ENCODE results near the gene TRIM14. TPM values are rescaled to one million over a fixed set of nuclear protein-coding genes. Genes with fewer than 3 reads are reported as not detected.

The TRIM14 gene
- total RNA-seq, 1 experiment from 2014 or later, result 34.5 TPM

GRCh38 chr9:98148486-98148885 lies 29.5 kb upstream of the TRIM14 start:
- no peak for DNase-seq

GRCh38 chr9:98147582-98147981 lies 28.6 kb upstream of the TRIM14 start:
- DNase-seq, result no peak
- Mint-ChIP-seq H3K9me3 (ENCODE audit: unreplicated experiment) (no peaks in the 10 kb centered on the region), H3K4me3 (ENCODE audit: unreplicated experiment) (no peak overlapping the region), H3K36me3 (ENCODE audit: insufficient read depth, unreplicated experiment) (peaks cover 14% of the 10 kb centered on the region), H3K27ac (ENCODE audit: unreplicated experiment) (no peak overlapping the region), H3K4me1 (ENCODE audit: low read depth, unreplicated experiment) (peaks cover 25% of the 10 kb centered on the region), H3K27me3 (ENCODE audit: insufficient read depth, unreplicated experiment) (no peaks in the 10 kb centered on the region)
- BruUV-seq (replicated peaks), result no TSS peak
- intact Hi-C loops (cut with micrococcal nuclease; ENCODE audit: unreplicated experiment), result loop anchor here (2.0 kb wide), 1 partner anchor 29 kb away; no protein-coding TSS in a partner anchor
- Histone ChIP-seq H3K4me3 (ENCODE audit: low read depth, low read length) (no peak overlapping the region), H3K4me1 (peaks cover 33% of the 10 kb centered on the region), H3K36me3 (ENCODE audit: control insufficient read depth, insufficient read depth, low read length) (no peaks in the 10 kb centered on the region; the same call in 1 of the 2 replicates), H3K27me3 (replicated peaks; ENCODE audit: control insufficient read depth, insufficient read depth, low read length) (no peaks in the 10 kb centered on the region), H3K9me3 (no peaks in the 10 kb centered on the region)
- ChIA-PET CTCF (no interaction called here), POLR2A (no interaction called here)
- TF ChIP-seq, protein P1, sequence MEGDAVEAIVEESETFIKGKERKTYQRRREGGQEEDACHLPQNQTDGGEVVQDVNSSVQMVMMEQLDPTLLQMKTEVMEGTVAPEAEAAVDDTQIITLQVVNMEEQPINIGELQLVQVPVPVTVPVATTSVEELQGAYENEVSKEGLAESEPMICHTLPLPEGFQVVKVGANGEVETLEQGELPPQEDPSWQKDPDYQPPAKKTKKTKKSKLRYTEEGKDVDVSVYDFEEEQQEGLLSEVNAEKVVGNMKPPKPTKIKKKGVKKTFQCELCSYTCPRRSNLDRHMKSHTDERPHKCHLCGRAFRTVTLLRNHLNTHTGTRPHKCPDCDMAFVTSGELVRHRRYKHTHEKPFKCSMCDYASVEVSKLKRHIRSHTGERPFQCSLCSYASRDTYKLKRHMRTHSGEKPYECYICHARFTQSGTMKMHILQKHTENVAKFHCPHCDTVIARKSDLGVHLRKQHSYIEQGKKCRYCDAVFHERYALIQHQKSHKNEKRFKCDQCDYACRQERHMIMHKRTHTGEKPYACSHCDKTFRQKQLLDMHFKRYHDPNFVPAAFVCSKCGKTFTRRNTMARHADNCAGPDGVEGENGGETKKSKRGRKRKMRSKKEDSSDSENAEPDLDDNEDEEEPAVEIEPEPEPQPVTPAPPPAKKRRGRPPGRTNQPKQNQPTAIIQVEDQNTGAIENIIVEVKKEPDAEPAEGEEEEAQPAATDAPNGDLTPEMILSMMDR (IDR thresholded peaks at IDR 0.05; ENCODE audit: insufficient read depth in 1 of 2, low read depth in 1 of 2, low read length in 1 of 2, severe bottlenecking in 1 of 2, unreplicated experiment in 1 of 2), result no peak

More at GRCh38 chr9:98148486-98148885, 29.5 kb upstream of the TRIM14 start:
- no peaks in the 10 kb centered on the region for H3K27me3 ChIP-seq (replicated peaks; ENCODE audit: control insufficient read depth, insufficient read depth, low read length)
- POLR2A ChIA-PET, result no interaction called here
- H3K4me1 Mint-ChIP-seq (ENCODE audit: low read depth, unreplicated experiment), result peaks cover 25% of the 10 kb centered on the region
- TF ChIP-seq, protein P1 (IDR thresholded peaks at IDR 0.05; ENCODE audit: insufficient read depth in 1 of 2, low read depth in 1 of 2, low read length in 1 of 2, severe bottlenecking in 1 of 2, unreplicated experiment in 1 of 2), result no peak
- CTCF ChIA-PET, result no interaction called here
- H3K27ac Mint-ChIP-seq (ENCODE audit: unreplicated experiment), result no peak overlapping the region
- H3K4me1 ChIP-seq, result peaks cover 33% of the 10 kb centered on the region
- H3K36me3 Mint-ChIP-seq (ENCODE audit: insufficient read depth, unreplicated experiment), result peaks cover 14% of the 10 kb centered on the region
- no TSS peak for BruUV-seq (replicated peaks)
- no peaks in the 10 kb centered on the region for H3K9me3 ChIP-seq
- intact Hi-C loops (cut with micrococcal nuclease; ENCODE audit: unreplicated experiment), result no loop called here
- no peak overlapping the region for H3K4me3 ChIP-seq (ENCODE audit: low read depth, low read length)
- no peaks in the 10 kb centered on the region for H3K27me3 Mint-ChIP-seq (ENCODE audit: insufficient read depth, unreplicated experiment)
- no peaks in the 10 kb centered on the region; the same call in 1 of the 2 replicates for H3K36me3 ChIP-seq (ENCODE audit: control insufficient read depth, insufficient read depth, low read length)
- no peaks in the 10 kb centered on the region for H3K9me3 Mint-ChIP-seq (ENCODE audit: unreplicated experiment)
- H3K4me3 Mint-ChIP-seq (ENCODE audit: unreplicated experiment), result no peak overlapping the region

GRCh38 chr9:98146101-98146991 lies 27.3 kb upstream of the TRIM14 start:
- Mint-ChIP-seq H3K36me3 (ENCODE audit: insufficient read depth, unreplicated experiment) (peaks cover 19% of the 10 kb centered on the region), H3K27ac (ENCODE audit: unreplicated experiment) (peak overlapping the region; percentile 78), H3K4me3 (ENCODE audit: unreplicated experiment) (peak overlapping the region; percentile 25), H3K27me3 (ENCODE audit: insufficient read depth, unreplicated experiment) (no peaks in the 10 kb centered on the region), H3K4me1 (ENCODE audit: low read depth, unreplicated experiment) (peaks cover 25% of the 10 kb centered on the region), H3K9me3 (ENCODE audit: unreplicated experiment) (no peaks in the 10 kb centered on the region)
- intact Hi-C loops (cut with micrococcal nuclease; ENCODE audit: unreplicated experiment), result loop anchor here (1.0 to 2.0 kb wide), 3 partner anchors 28 to 44 kb away; no protein-coding TSS in a partner anchor
- H3K27me3 ChIP-seq (replicated peaks; ENCODE audit: control insufficient read depth, insufficient read depth, low read length), result no peaks in the 10 kb centered on the region
- BruUV-seq (replicated peaks), result no TSS peak
- TF ChIP-seq, protein P1 (IDR thresholded peaks at IDR 0.05; ENCODE audit: insufficient read depth in 1 of 2, low read depth in 1 of 2, low read length in 1 of 2, severe bottlenecking in 1 of 2, unreplicated experiment in 1 of 2), result no peak
- CTCF ChIA-PET, result interaction anchor here (0.9 kb wide), 1 partner anchor 28 kb away, joined by 3 read pairs; no protein-coding TSS in a partner anchor
- POLR2A ChIA-PET, result no interaction called here
- peaks cover 1% of the 10 kb centered on the region; the same call in 1 of the 2 replicates for H3K36me3 ChIP-seq (ENCODE audit: control insufficient read depth, insufficient read depth, low read length)
- H3K9me3 ChIP-seq, result no peaks in the 10 kb centered on the region
- no peak overlapping the region for H3K4me3 ChIP-seq (ENCODE audit: low read depth, low read length)
- DNase-seq, result peak; percentile 86 to 92
- peaks cover 40% of the 10 kb centered on the region for H3K4me1 ChIP-seq

All from Caco-2 (cell line).